T-cell (primary cell): ENCODE data around the gene PDGFC. TPM values are rescaled to one million over a fixed set of nuclear protein-coding genes. Genes with fewer than 3 reads are reported as not detected.

ENCODE experiments used
- ATAC-seq, 4 experiments: fragments of 200-7000 bp in 3 of 4; fragments of 150-1000 bp in 1 of 4; cut with Tn5 transposase; replicated peaks in 1 of 4; 1 replicate in 3 of 4; 2 replicates in 1 of 4; pipeline ENCODE4 v1.10.0; 2021; ENCODE audit warnings: moderate library complexity in 3 of 4, mild to moderate bottlenecking in 2 of 4, moderate number of reproducible peaks in 1 of 4
- CTCF ChIA-PET, 2 donors: fragments of 300-600 bp; sonication (Branson Sonifier 250); formaldehyde crosslinking; loops; one replicate each; lab custom pipeline; 2022; ENCODE audit warnings: antibody characterized with exemption in 2 of 2; lab: Charles Lee
- POLR2A ChIA-PET, 2 donors: fragments of 300-600 bp; sonication (Branson Sonifier 250); formaldehyde crosslinking; loops; one replicate each; lab custom pipeline; 2022; ENCODE audit warnings: antibody characterized with exemption in 2 of 2; lab: Charles Lee
- DNase-seq, 35 experiments: peaks; one replicate each; pipeline versions ENCODE4 v3.0.0 to v3.0.0-alpha.2; 2013 to 2023
- H3K27ac ChIP-seq: one replicate; pipeline ENCODE4 v1.5.1; 2013; ENCODE audit warnings: low read length
- H3K27me3 ChIP-seq, 2 experiments: replicated peaks in 1 of 2; 1 replicate in 1 of 2; 2 replicates in 1 of 2; pipeline versions ENCODE4 v1.6.1 to v1.7.0; 2013; ENCODE audit warnings: low read length in 1 of 2, mixed read lengths in 1 of 2; ENCODE audit not compliant: control insufficient read depth in 2 of 2, insufficient read depth in 2 of 2; ENCODE audit errors: extremely low read depth in 1 of 2
- H3K36me3 ChIP-seq, 2 donors: 1 replicate in 1 of 2; 2 replicates in 1 of 2; pipeline versions ENCODE4 v1.6.1 to v1.7.0; 2013; ENCODE audit warnings: low read length in 1 of 2; ENCODE audit not compliant: control insufficient read depth in 2 of 2, insufficient read depth in 1 of 2; ENCODE audit errors: extremely low read depth in 1 of 2
- H3K4me1 ChIP-seq, 2 experiments: 1 replicate in 1 of 2; 2 replicates in 1 of 2; pipeline versions ENCODE4 v1.6.1 to v1.7.0; 2013; ENCODE audit warnings: low read length in 2 of 2, mixed read lengths in 1 of 2; ENCODE audit not compliant: insufficient read depth in 2 of 2, control insufficient read depth in 1 of 2; ENCODE audit errors: extremely low read depth in 1 of 2
- H3K4me3 ChIP-seq, 2 donors: 1 replicate in 1 of 2; 2 replicates in 1 of 2; pipeline versions ENCODE4 v1.5.1 to v1.7.0; 2013; ENCODE audit warnings: mild to moderate bottlenecking in 2 of 2, low read length in 1 of 2, moderate library complexity in 1 of 2; ENCODE audit not compliant: control insufficient read depth in 1 of 2; ENCODE audit errors: extremely low read depth in 1 of 2
- H3K9me3 ChIP-seq: 2 replicates; pipeline ENCODE4 v1.7.0; 2013
- H3K27ac Mint-ChIP-seq, 2 donors: one replicate each; pipeline ENCODE4 v1.8.0; 2020 to 2021; ENCODE audit warnings: mild to moderate bottlenecking in 2 of 2, mixed read lengths in 2 of 2
- H3K27me3 Mint-ChIP-seq, 2 donors: one replicate each; pipeline ENCODE4 v1.8.0; 2021 to 2022; ENCODE audit warnings: mixed read lengths in 2 of 2
- H3K36me3 Mint-ChIP-seq: one replicate; pipeline ENCODE4 v1.8.0; 2021; ENCODE audit warnings: mixed read lengths
- H3K4me1 Mint-ChIP-seq, 3 donors: one replicate each; pipeline ENCODE4 v1.8.0; 2020 to 2022; ENCODE audit warnings: mixed read lengths in 3 of 3, mild to moderate bottlenecking in 1 of 3
- H3K4me3 Mint-ChIP-seq, 3 donors: one replicate each; pipeline ENCODE4 v1.8.0; 2020 to 2022; ENCODE audit warnings: mild to moderate bottlenecking in 3 of 3, mixed read lengths in 3 of 3, moderate library complexity in 3 of 3
- H3K9me3 Mint-ChIP-seq, 3 donors: one replicate each; pipeline ENCODE4 v1.8.0; 2020 to 2022; ENCODE audit warnings: mixed read lengths in 3 of 3
- WGBS: methylation state at CpG from one replicate; pipeline ENCODE4 v1.1.5; 2013; ENCODE audit warnings: missing lambda C conversion rate; ENCODE audit not compliant: insufficient coverage; 5-methylcytosine and 5-hydroxymethylcytosine counted together
- total RNA-seq, 35 experiments: library from RNA in 6 of 35; stranded (reverse) in 6 of 35; fragments of 120-200 nt in 1 of 35; gene quantifications; one replicate each; pipeline versions ENCODE4 v1.2.1 to v1.2.4 and lab custom pipeline; 2013 to 2026

The PDGFC gene
- total RNA-seq, 5 donors from 2014 or later (not counting 1 experiment from before 2014, with no cell fraction given), result 0.12 to 1.5 (median 0.47) TPM

GRCh38 chr4:156956359-156956758, 15.2 kb downstream of the PDGFC start:
- Mint-ChIP-seq H3K36me3 (no peaks in the 10 kb centered on the region), H3K4me1 (no peaks in the 10 kb centered on the region), H3K9me3 (peaks cover 0 to 4% (median 4%) of the 10 kb centered on the region in 3 donors), H3K4me3 (no peak overlapping the region), H3K27me3 (no peaks in the 10 kb centered on the region), H3K27ac (no peak overlapping the region)
- DNase-seq, result no peak
- Histone ChIP-seq H3K4me1 (no peaks in the 10 kb centered on the region), H3K27ac (no peak overlapping the region), H3K9me3 (no peaks in the 10 kb centered on the region), H3K36me3 (no peaks in the 10 kb centered on the region), H3K27me3 (no peaks in the 10 kb centered on the region), H3K4me3 (no peak overlapping the region)
- WGBS, result no CpG with 5 or more reads among the region's 2 CpGs
- no peak for ATAC-seq
- POLR2A ChIA-PET, result interaction anchor here in 1 of 2 donors (0.5 kb wide), 1 partner anchor 10 kb away, joined by 3 read pairs; no protein-coding TSS in a partner anchor
- CTCF ChIA-PET, result no interaction called here

GRCh38 chr4:156954587-156954986, 17.0 kb downstream of the PDGFC start:
- Histone ChIP-seq H3K27me3 (no peaks in the 10 kb centered on the region), H3K36me3 (no peaks in the 10 kb centered on the region), H3K4me1 (no peaks in the 10 kb centered on the region), H3K4me3 (no peak overlapping the region), H3K27ac (no peak overlapping the region), H3K9me3 (no peaks in the 10 kb centered on the region)
- Mint-ChIP-seq H3K36me3 (no peaks in the 10 kb centered on the region), H3K4me3 (no peak overlapping the region), H3K4me1 (no peaks in the 10 kb centered on the region), H3K9me3 (peaks cover 0 to 4% (median 4%) of the 10 kb centered on the region in 3 donors), H3K27ac (no peak overlapping the region), H3K27me3 (no peaks in the 10 kb centered on the region)
- 49% methylated on average over 2 of the region's 3 CpGs for WGBS
- ChIA-PET CTCF (no interaction called here), POLR2A (no interaction called here)
- ATAC-seq (no peak), DNase-seq (no peak)

DNA sequence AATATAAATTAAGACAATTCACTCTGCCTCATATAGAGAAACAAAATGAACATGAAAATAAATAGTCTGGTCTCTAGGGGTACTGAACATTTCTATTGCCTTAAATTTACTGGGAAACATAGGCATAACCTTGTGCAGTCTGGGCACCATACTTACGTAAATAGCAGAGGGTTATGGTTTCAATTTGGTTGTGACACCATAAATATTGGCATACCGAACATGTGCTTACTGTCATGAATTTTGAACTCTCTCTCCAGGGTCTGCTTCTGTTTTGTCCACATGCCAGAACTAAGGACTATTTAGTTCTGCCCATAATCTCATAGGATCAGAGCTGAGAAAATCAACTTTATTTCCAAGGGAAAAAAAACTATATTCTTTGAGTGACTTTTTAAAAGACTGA, 17.6 kb downstream of the PDGFC start:
- DNase-seq, result no peak
- Histone ChIP-seq H3K4me3 (no peak overlapping the region), H3K27me3 (no peaks in the 10 kb centered on the region), H3K36me3 (no peaks in the 10 kb centered on the region), H3K27ac (no peak overlapping the region), H3K4me1 (no peaks in the 10 kb centered on the region), H3K9me3 (no peaks in the 10 kb centered on the region)
- Mint-ChIP-seq H3K4me3 (no peak overlapping the region), H3K36me3 (no peaks in the 10 kb centered on the region), H3K27me3 (no peaks in the 10 kb centered on the region), H3K4me1 (no peaks in the 10 kb centered on the region), H3K9me3 (peaks cover 0 to 4% (median 4%) of the 10 kb centered on the region in 3 donors), H3K27ac (no peak overlapping the region)
- no CpG with 5 or more reads among the region's 2 CpGs for WGBS
- ChIA-PET CTCF (no interaction called here), POLR2A (no interaction called here)
- no peak for ATAC-seq

DNA sequence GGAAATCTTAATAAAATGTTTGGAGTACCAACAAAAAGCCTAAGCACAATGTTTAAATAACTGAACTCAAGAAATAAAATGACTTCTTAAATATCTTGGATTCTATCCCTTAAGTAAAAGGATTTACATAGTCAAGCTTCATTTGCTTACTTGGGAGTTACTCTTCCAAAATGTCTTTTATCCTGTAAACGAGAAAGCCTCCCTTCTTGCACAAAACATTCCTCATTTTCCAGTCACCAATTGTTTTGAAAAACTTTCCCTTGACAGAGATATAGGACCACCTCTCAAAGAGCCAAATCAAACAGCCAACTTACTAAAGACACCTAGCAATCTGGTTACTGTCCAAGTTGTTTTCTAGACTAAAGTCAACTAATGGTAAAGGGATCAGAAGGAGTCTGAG, 18.6 kb downstream of the PDGFC start:
- Mint-ChIP-seq H3K27ac (no peak overlapping the region), H3K27me3 (no peaks in the 10 kb centered on the region), H3K36me3 (no peaks in the 10 kb centered on the region), H3K9me3 (peaks cover 0 to 4% (median 4%) of the 10 kb centered on the region in 3 donors), H3K4me3 (no peak overlapping the region), H3K4me1 (no peaks in the 10 kb centered on the region)
- no peak for ATAC-seq
- WGBS, result no CpG with 5 or more reads among the region's 1 CpG
- Histone ChIP-seq H3K36me3 (no peaks in the 10 kb centered on the region), H3K4me1 (no peaks in the 10 kb centered on the region), H3K27me3 (no peaks in the 10 kb centered on the region), H3K4me3 (no peak overlapping the region), H3K27ac (no peak overlapping the region), H3K9me3 (no peaks in the 10 kb centered on the region)
- POLR2A ChIA-PET, result interaction anchor here in 1 of 2 donors (0.7 kb wide), 1 partner anchor 11 kb away, joined by 4 read pairs; no protein-coding TSS in a partner anchor
- DNase-seq, result no peak
- CTCF ChIA-PET, result no interaction called here

- 80% methylated on average over 1 of the region's 3 CpGs for WGBS
- ATAC-seq, result no peak
- H3K36me3 ChIP-seq, result no peaks in the 10 kb centered on the region
- no peaks in the 10 kb centered on the region for H3K4me1 ChIP-seq
- H3K4me3 ChIP-seq, result no peak overlapping the region
- Mint-ChIP-seq H3K9me3 (peaks cover 0 to 4% (median 3%) of the 10 kb centered on the region in 3 donors), H3K4me1 (no peaks in the 10 kb centered on the region), H3K27ac (no peak overlapping the region), H3K4me3 (no peak overlapping the region), H3K27me3 (no peaks in the 10 kb centered on the region), H3K36me3 (no peaks in the 10 kb centered on the region)
- POLR2A ChIA-PET, result no interaction called here
- H3K9me3 ChIP-seq, result no peaks in the 10 kb centered on the region
- DNase-seq, result no peak
- no peaks in the 10 kb centered on the region for H3K27me3 ChIP-seq
- H3K27ac ChIP-seq, result no peak overlapping the region
- CTCF ChIA-PET, result no interaction called here
Observed at GRCh38 chr4:156952078-156952759, 19.4 kb downstream of the PDGFC start.

GRCh38 chr4:156950948-156951347, 20.7 kb downstream of the PDGFC start:
- ATAC-seq (no peak), DNase-seq (no peak)
- H3K27me3 Mint-ChIP-seq, result no peaks in the 10 kb centered on the region
- Histone ChIP-seq H3K27me3 (no peaks in the 10 kb centered on the region), H3K4me1 (no peaks in the 10 kb centered on the region), H3K4me3 (no peak overlapping the region), H3K36me3 (no peaks in the 10 kb centered on the region), H3K27ac (no peak overlapping the region), H3K9me3 (no peaks in the 10 kb centered on the region)
- peaks cover 0 to 4% (median 0%) of the 10 kb centered on the region in 3 donors for H3K9me3 Mint-ChIP-seq
- CTCF ChIA-PET, result no interaction called here
- no peaks in the 10 kb centered on the region for H3K4me1 Mint-ChIP-seq
- no peaks in the 10 kb centered on the region for H3K36me3 Mint-ChIP-seq
- no peak overlapping the region for H3K27ac Mint-ChIP-seq
- no CpG with 5 or more reads among the region's 3 CpGs for WGBS
- POLR2A ChIA-PET, result no interaction called here
- no peak overlapping the region for H3K4me3 Mint-ChIP-seq
